Loucy (cell line): ENCODE results near the gene SEMA7A.
A peak's percentile ranks its signal among the peaks of the same experiment; 100 is the strongest.

Source experiments
- H2AFZ ChIP-seq: fragments of 200-600 bp; sonication (generic); 2 replicates; pipeline ENCODE4 v1.6.0; 2016; ENCODE audit warnings: antibody characterized with exemption, mild to moderate bottlenecking, low read length, moderate library complexity
- H3F3A ChIP-seq: fragments of 200-600 bp; 2 replicates; pipeline ENCODE4 v1.6.0; 2016; ENCODE audit warnings: antibody characterized with exemption, low read depth, mild to moderate bottlenecking
- H3K27me3 ChIP-seq: fragments of 200-600 bp; sonication (generic); 2 replicates; pipeline ENCODE4 v1.6.1; 2014; ENCODE audit warnings: low read length, mild to moderate bottlenecking; ENCODE audit not compliant: insufficient read depth, poor library complexity, severe bottlenecking
- H3K36me3 ChIP-seq: fragments of 200-600 bp; sonication (generic); 2 replicates; pipeline ENCODE4 v1.6.1; 2016; ENCODE audit warnings: low read length; ENCODE audit not compliant: insufficient read depth
- H3K4me1 ChIP-seq: fragments of 200-600 bp; sonication (generic); 2 replicates; pipeline ENCODE4 v1.5.1; 2014; ENCODE audit warnings: low read length, mild to moderate bottlenecking; ENCODE audit not compliant: insufficient read depth, poor library complexity, severe bottlenecking
- H3K4me2 ChIP-seq: fragments of 200-600 bp; sonication (generic); 2 replicates; pipeline ENCODE4 v1.6.0; 2014; ENCODE audit warnings: antibody characterized with exemption, low read length, low read depth, mild to moderate bottlenecking; ENCODE audit not compliant: poor library complexity, severe bottlenecking
- H3K4me3 ChIP-seq: fragments of 200-600 bp; sonication (generic); 2 replicates; pipeline ENCODE4 v1.5.1; 2014; ENCODE audit warnings: low read length, mild to moderate bottlenecking, mixed read lengths; ENCODE audit not compliant: poor library complexity, severe bottlenecking
- H3K79me2 ChIP-seq: fragments of 200-600 bp; sonication (generic); 2 replicates; pipeline ENCODE4 v1.6.1; 2014; ENCODE audit warnings: low read length; ENCODE audit not compliant: insufficient read depth
- H3K9ac ChIP-seq: fragments of 200-600 bp; sonication (generic); 2 replicates; pipeline ENCODE4 v1.6.0; 2014; ENCODE audit warnings: mild to moderate bottlenecking, low read depth, low read length, moderate library complexity; ENCODE audit not compliant: poor library complexity, severe bottlenecking
- H3K9me2 ChIP-seq: fragments of 200-600 bp; sonication (generic); replicated peaks from 2 replicates; pipeline ENCODE4 v1.6.1; 2016; ENCODE audit warnings: low read depth, low read length, mixed read lengths
- H3K9me3 ChIP-seq: fragments of 200-600 bp; sonication (generic); 2 replicates; pipeline ENCODE4 v1.6.1; 2014; ENCODE audit warnings: mild to moderate bottlenecking, antibody characterized with exemption, low read length, low read depth; ENCODE audit not compliant: insufficient read depth
- H4K20me1 ChIP-seq: fragments of 200-600 bp; sonication (generic); 2 replicates; pipeline ENCODE4 v1.6.0; 2014; ENCODE audit warnings: antibody characterized with exemption, low read length, mild to moderate bottlenecking; ENCODE audit not compliant: insufficient read depth, poor library complexity, severe bottlenecking
- EZH2phosphoT487 ChIP-seq: fragments of 200-600 bp; IDR thresholded peaks from 2 replicates; pipeline ENCODE4 v1.6.1; 2018; ENCODE audit warnings: antibody characterized with exemption, mild to moderate bottlenecking, moderate library complexity, borderline replicate concordance
- TF ChIP-seq, protein P1 (sequence below): fragments of 200-600 bp; sonication (generic); conservative IDR thresholded peaks from 2 replicates; pipeline ENCODE4 v1.5.1; 2014; ENCODE audit warnings: mild to moderate bottlenecking, antibody characterized with exemption, low read length

SEMA7A gene

DNA sequence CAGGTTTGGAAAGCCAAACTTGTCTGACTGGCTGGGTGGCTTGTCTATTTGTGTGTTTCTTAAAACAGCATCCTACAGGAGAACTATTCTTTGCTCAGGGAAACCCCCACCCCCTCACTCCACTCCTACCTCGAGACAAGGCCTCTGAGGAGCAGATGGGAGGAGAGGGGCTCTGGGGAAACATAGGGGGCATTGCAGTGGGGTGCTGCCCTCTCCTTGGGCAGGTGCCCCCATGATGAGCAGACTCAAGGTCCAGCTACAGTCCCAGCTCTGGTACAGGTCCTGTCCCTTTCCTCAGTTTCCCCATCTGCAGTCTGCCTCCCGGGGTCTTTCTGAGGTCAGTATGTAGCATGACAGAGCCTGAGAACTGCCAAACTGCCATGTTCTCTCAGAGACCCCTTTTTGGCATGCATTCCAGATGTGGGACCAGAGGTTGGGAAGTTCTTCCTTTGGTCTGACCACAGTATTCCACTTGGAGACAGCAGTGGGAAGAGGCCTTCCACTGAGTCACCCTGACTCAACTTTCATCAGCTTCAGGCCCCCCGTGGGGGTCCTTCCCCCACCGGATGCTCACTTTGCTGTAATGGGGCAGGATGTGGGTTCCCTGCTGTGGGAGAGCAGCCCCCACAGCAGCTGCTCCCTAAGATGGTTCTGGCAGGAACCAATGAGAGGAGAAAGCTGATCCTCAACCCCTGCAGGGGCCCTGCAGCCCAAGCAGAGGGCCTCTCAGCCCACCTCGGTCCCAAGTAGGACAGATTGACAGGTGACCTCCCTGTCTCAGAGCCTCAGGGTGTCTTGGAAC is 34.0 kb downstream of the SEMA7A start:
- H3K27me3 ChIP-seq = no peaks in the 10 kb centered on the region
- H3K9ac ChIP-seq = peak overlapping the region; percentile 70
- H3K4me1 ChIP-seq = peaks cover 86% of the 10 kb centered on the region
- peak overlapping the region; percentile 55 for H3K4me3 ChIP-seq
- TF ChIP-seq, protein P1, sequence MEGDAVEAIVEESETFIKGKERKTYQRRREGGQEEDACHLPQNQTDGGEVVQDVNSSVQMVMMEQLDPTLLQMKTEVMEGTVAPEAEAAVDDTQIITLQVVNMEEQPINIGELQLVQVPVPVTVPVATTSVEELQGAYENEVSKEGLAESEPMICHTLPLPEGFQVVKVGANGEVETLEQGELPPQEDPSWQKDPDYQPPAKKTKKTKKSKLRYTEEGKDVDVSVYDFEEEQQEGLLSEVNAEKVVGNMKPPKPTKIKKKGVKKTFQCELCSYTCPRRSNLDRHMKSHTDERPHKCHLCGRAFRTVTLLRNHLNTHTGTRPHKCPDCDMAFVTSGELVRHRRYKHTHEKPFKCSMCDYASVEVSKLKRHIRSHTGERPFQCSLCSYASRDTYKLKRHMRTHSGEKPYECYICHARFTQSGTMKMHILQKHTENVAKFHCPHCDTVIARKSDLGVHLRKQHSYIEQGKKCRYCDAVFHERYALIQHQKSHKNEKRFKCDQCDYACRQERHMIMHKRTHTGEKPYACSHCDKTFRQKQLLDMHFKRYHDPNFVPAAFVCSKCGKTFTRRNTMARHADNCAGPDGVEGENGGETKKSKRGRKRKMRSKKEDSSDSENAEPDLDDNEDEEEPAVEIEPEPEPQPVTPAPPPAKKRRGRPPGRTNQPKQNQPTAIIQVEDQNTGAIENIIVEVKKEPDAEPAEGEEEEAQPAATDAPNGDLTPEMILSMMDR = no peak
- no peak for TF ChIP-seq EZH2phosphoT487
- H3K79me2 ChIP-seq = no peaks in the 10 kb centered on the region
- H3K4me2 ChIP-seq = peak overlapping the region; percentile 75
- no peak overlapping the region for H2AFZ ChIP-seq
- H3K36me3 ChIP-seq = no peaks in the 10 kb centered on the region
- H4K20me1 ChIP-seq = no peaks in the 10 kb centered on the region
- H3F3A ChIP-seq = no peaks in the 10 kb centered on the region
- H3K9me2 ChIP-seq = no peaks in the 10 kb centered on the region
- H3K9me3 ChIP-seq = no peaks in the 10 kb centered on the region

DNA sequence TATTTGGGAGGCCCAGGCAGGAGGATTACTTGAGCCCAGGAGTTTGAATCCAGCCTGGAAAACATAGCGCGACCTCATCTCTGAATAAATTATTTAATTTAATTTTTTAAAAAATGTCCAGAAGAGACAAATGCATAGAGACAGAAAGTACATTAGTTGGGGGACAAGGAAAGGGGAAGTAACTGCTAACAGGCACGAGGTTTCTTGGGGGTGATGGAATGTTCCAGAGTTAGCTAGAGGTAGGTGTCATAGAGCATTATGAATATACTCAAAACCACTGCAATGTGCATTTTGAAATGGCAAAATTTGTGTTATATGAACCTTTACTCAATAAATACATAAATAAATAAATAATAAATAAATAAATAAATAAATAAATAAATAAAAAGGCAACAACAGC is 34.7 kb downstream of the SEMA7A start:
- no peaks in the 10 kb centered on the region for H3F3A ChIP-seq
- H3K4me1 ChIP-seq = peaks cover 81% of the 10 kb centered on the region
- no peaks in the 10 kb centered on the region for H3K36me3 ChIP-seq
- peak overlapping the region; percentile 70 for H3K9ac ChIP-seq
- no peaks in the 10 kb centered on the region for H3K27me3 ChIP-seq
- no peaks in the 10 kb centered on the region for H3K79me2 ChIP-seq
- peak overlapping the region; percentile 75 for H3K4me2 ChIP-seq
- no peak overlapping the region for H2AFZ ChIP-seq
- no peak for TF ChIP-seq EZH2phosphoT487
- TF ChIP-seq, protein P1 = no peak
- no peaks in the 10 kb centered on the region for H3K9me3 ChIP-seq
- H4K20me1 ChIP-seq = no peaks in the 10 kb centered on the region
- H3K4me3 ChIP-seq = no peak overlapping the region
- H3K9me2 ChIP-seq = no peaks in the 10 kb centered on the region

DNA sequence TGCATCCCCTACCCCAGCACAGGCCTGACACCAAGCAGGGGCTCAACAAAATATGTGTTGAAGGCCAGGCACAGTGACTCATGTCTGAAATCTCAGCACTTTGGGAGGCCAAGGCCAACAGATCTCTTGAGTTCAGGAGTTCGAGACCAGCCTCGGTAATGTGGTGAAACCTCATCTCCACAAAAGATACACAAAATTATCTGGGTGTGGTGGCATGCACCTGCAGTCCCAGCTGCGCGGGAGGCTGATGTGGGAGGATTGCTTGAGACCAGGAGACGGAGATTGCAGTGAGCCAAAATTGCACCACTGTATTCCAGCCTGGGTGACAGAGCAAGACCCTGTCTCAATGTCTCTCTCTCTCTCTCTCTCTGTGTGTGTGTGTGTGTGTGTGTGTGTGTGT is 35.6 kb downstream of the SEMA7A start:
- Histone ChIP-seq H3K9me2 (no peaks in the 10 kb centered on the region), H3K4me2 (no peak overlapping the region), H3K9ac (peak overlapping the region; percentile 68), H3K4me1 (peaks cover 72% of the 10 kb centered on the region), H2AFZ (no peak overlapping the region), H3K27me3 (no peaks in the 10 kb centered on the region), H3K36me3 (no peaks in the 10 kb centered on the region), H3F3A (no peaks in the 10 kb centered on the region), H3K4me3 (no peak overlapping the region), H4K20me1 (no peaks in the 10 kb centered on the region), H3K9me3 (no peaks in the 10 kb centered on the region), H3K79me2 (no peaks in the 10 kb centered on the region)
- TF ChIP-seq, protein P1 = no peak
- TF ChIP-seq EZH2phosphoT487 = no peak
